GM23248 (cell line): ENCODE data around the gene COL11A1. TPM values are rescaled to one million over a fixed set of nuclear protein-coding genes. Genes with fewer than 3 reads are reported as not detected.

Experiments used
- DNase-seq: peaks from one replicate; pipeline ENCODE4 v3.0.0-alpha.2; 2015
- H2AFZ ChIP-seq: fragments of 200-600 bp; sonication (generic); 2 replicates; pipeline ENCODE4 v1.6.1; 2016; ENCODE audit warnings: antibody characterized with exemption
- H3F3A ChIP-seq: fragments of 200-600 bp; sonication (generic); 2 replicates; pipeline ENCODE4 v1.6.1; 2016; ENCODE audit warnings: mild to moderate bottlenecking, antibody characterized with exemption, mixed run types; ENCODE audit not compliant: insufficient read depth
- H3K27ac ChIP-seq: fragments of 200-600 bp; sonication (generic); 2 replicates; pipeline ENCODE4 v1.5.1; 2016; ENCODE audit warnings: mild to moderate bottlenecking
- H3K27me3 ChIP-seq: fragments of 200-600 bp; sonication (generic); replicated peaks from 2 replicates; pipeline ENCODE4 v1.6.1; 2016; ENCODE audit warnings: mild to moderate bottlenecking; ENCODE audit not compliant: insufficient read depth
- H3K36me3 ChIP-seq: fragments of 200-600 bp; sonication (generic); 2 replicates; pipeline ENCODE4 v1.6.1; 2016; ENCODE audit warnings: low read depth, mild to moderate bottlenecking
- H3K4me1 ChIP-seq: fragments of 200-600 bp; sonication (generic); 2 replicates; pipeline ENCODE4 v1.6.1; 2016; ENCODE audit warnings: mild to moderate bottlenecking; ENCODE audit not compliant: insufficient read depth
- H3K4me2 ChIP-seq: fragments of 200-600 bp; sonication (generic); one replicate; pipeline ENCODE4 v1.6.1; 2016; ENCODE audit warnings: mild to moderate bottlenecking; ENCODE audit not compliant: unreplicated experiment
- H3K4me3 ChIP-seq: fragments of 200-600 bp; sonication (generic); 2 replicates; pipeline ENCODE4 v1.5.1; 2016; ENCODE audit warnings: mild to moderate bottlenecking
- H3K79me2 ChIP-seq: fragments of 200-600 bp; sonication (generic); 2 replicates; pipeline ENCODE4 v1.6.1; 2016; ENCODE audit warnings: mild to moderate bottlenecking; ENCODE audit not compliant: insufficient read depth
- H3K9ac ChIP-seq: fragments of 200-600 bp; sonication (generic); 2 replicates; pipeline ENCODE4 v1.6.1; 2016; ENCODE audit warnings: mild to moderate bottlenecking
- H3K9me2 ChIP-seq: fragments of 200-600 bp; sonication (generic); 2 replicates; pipeline ENCODE4 v1.6.1; 2016; ENCODE audit warnings: mixed run types, mild to moderate bottlenecking, moderate library complexity; ENCODE audit not compliant: insufficient read depth
- H3K9me3 ChIP-seq: fragments of 200-600 bp; sonication (generic); one replicate; pipeline ENCODE4 v1.6.1; 2017; ENCODE audit warnings: low read depth
- H4K20me1 ChIP-seq: fragments of 200-600 bp; sonication (generic); 2 replicates; pipeline ENCODE4 v1.6.0; 2016; ENCODE audit not compliant: insufficient read depth
- EZH2 ChIP-seq: fragments of 200-600 bp; sonication (generic); IDR thresholded peaks from 2 replicates; pipeline ENCODE4 v1.6.1; 2018; ENCODE audit warnings: antibody characterized with exemption, mild to moderate bottlenecking; ENCODE audit not compliant: insufficient read depth, poor library complexity, severe bottlenecking
- EZH2phosphoT487 ChIP-seq: fragments of 200-600 bp; sonication (generic); IDR thresholded peaks from 2 replicates; pipeline ENCODE4 v1.6.1; 2018; ENCODE audit warnings: antibody characterized with exemption, moderate library complexity, mild to moderate bottlenecking, low read depth; ENCODE audit not compliant: insufficient read depth
- WGBS, 2 experiments: methylation state at CpG; one replicate each; pipeline ENCODE4 v1.1.6; 2015 to 2017; ENCODE audit warnings: low lambda C conversion rate in 2 of 2, low coverage in 1 of 2; ENCODE audit errors: missing lambda C conversion rate in 2 of 2; 5-methylcytosine and 5-hydroxymethylcytosine counted together
- in situ Hi-C: fragments of 300-500 bp; cut with MboI; formaldehyde crosslinking; loops from 2 replicates; pipeline ENCODE4 v1.15.0; 2020
- polyA plus RNA-seq: library from polyadenylated mRNA; unstranded; fragments of >200 nt; fragmentation: Nextera tagmentation; extraction: Ambion mirVana; gene quantifications from 2 replicates; pipeline ENCODE4 v1.2.1, GENCODE V29; 2016
- total RNA-seq: library from RNA; depleted of rRNA; stranded (reverse); fragments of >200 nt; shearing (Covaris generic); gene quantifications from 2 replicates; pipeline ENCODE4 v1.2.3, GENCODE V29; 2014

COL11A1 gene
- total and polyA plus RNA-seq, 2 experiments from 2014 or later: 7.1 to 10.2 TPM

- Histone ChIP-seq H3K9me2 (no peaks in the 10 kb centered on the region), H3K4me2 (peak overlapping the region; percentile 78), H3K4me3 (peak overlapping the region; percentile 70), H3K9me3 (no peaks in the 10 kb centered on the region), H3K36me3 (no peaks in the 10 kb centered on the region), H3K4me1 (peaks cover 5% of the 10 kb centered on the region; the same call in 1 of the 2 replicates), H3K27ac (no peak overlapping the region), H2AFZ (peak overlapping the region; percentile 79), H3K27me3 (0 out of 2 replicates have a peak, but pooled peaks cover 12% of the 10 kb centered on the region), H3K9ac (no peak overlapping the region), H3K79me2 (no peaks in the 10 kb centered on the region), H3F3A (no peaks in the 10 kb centered on the region), H4K20me1 (no peaks in the 10 kb centered on the region)
- 3% methylated on average over 16 to 23 of the region's 23 CpGs for WGBS, 2 experiments
- peak; percentile 65 for DNase-seq
- in situ Hi-C loops: loop anchor here (25.0 kb wide), 1 partner anchor 356 kb away; no protein-coding TSS in a partner anchor
- TF ChIP-seq EZH2 (no peak), EZH2phosphoT487 (no peak)
These were observed 1.6 kb downstream of the COL11A1 start for GRCh38 chr1:103106426-103107341.

- Histone ChIP-seq H3K4me2 (no peak overlapping the region), H3K27ac (no peak overlapping the region), H2AFZ (no peak overlapping the region), H3K9ac (no peak overlapping the region), H3K4me1 (no peaks in the 10 kb centered on the region), H3K9me2 (no peaks in the 10 kb centered on the region), H3K27me3 (no peaks in the 10 kb centered on the region), H3K36me3 (no peaks in the 10 kb centered on the region), H3K79me2 (no peaks in the 10 kb centered on the region), H4K20me1 (no peaks in the 10 kb centered on the region), H3K4me3 (no peak overlapping the region), H3F3A (no peaks in the 10 kb centered on the region), H3K9me3 (no peaks in the 10 kb centered on the region)
- TF ChIP-seq EZH2: no peak
- TF ChIP-seq EZH2phosphoT487: no peak
- 56 to 70% methylated on average over 1 of the region's 1 CpG for WGBS, 2 experiments
- DNase-seq: no peak
- in situ Hi-C loops: loop anchor here (25.0 kb wide), 1 partner anchor 361 kb away; no protein-coding TSS in a partner anchor
These were observed 6.9 kb downstream of the COL11A1 start for GRCh38 chr1:103101399-103101798.

GRCh38 chr1:103089221-103089620, 19.1 kb downstream of the COL11A1 start:
- Histone ChIP-seq H3K4me2 (no peak overlapping the region), H2AFZ (no peak overlapping the region), H3K4me3 (no peak overlapping the region), H3K4me1 (no peaks in the 10 kb centered on the region), H3K27me3 (no peaks in the 10 kb centered on the region), H3K9ac (no peak overlapping the region), H3K9me2 (no peaks in the 10 kb centered on the region), H3K79me2 (no peaks in the 10 kb centered on the region), H3K27ac (no peak overlapping the region), H3K9me3 (no peaks in the 10 kb centered on the region), H3K36me3 (no peaks in the 10 kb centered on the region), H4K20me1 (no peaks in the 10 kb centered on the region), H3F3A (no peaks in the 10 kb centered on the region)
- TF ChIP-seq EZH2 (no peak), EZH2phosphoT487 (no peak)
- in situ Hi-C loops: no loop called here
- 3 to 8% methylated on average over 2 of the region's 2 CpGs for WGBS, 2 experiments
- DNase-seq: no peak

GRCh38 chr1:103087256-103087655, 21.1 kb downstream of the COL11A1 start:
- Histone ChIP-seq H3K4me1 (no peaks in the 10 kb centered on the region), H3K36me3 (no peaks in the 10 kb centered on the region), H3K9me2 (no peaks in the 10 kb centered on the region), H3K4me3 (no peak overlapping the region), H3K27me3 (no peaks in the 10 kb centered on the region), H3K4me2 (no peak overlapping the region), H4K20me1 (no peaks in the 10 kb centered on the region), H3K9me3 (no peaks in the 10 kb centered on the region), H3K79me2 (no peaks in the 10 kb centered on the region), H3K9ac (no peak overlapping the region), H2AFZ (no peak overlapping the region), H3F3A (no peaks in the 10 kb centered on the region), H3K27ac (no peak overlapping the region)
- TF ChIP-seq EZH2phosphoT487 (no peak), EZH2 (no peak)
- WGBS, 2 experiments: 19 to 29% methylated on average over 1 of the region's 1 CpG
- in situ Hi-C loops: no loop called here
- no peak for DNase-seq
